HG03097 (cell line): Measurements from ENCODE around the gene PLCD4.
A peak's percentile ranks its signal among the peaks of the same experiment; 100 is the strongest.

Experiments
- ATAC-seq: cut with Tn5 transposase; IDR thresholded peaks from one replicate; pipeline ENCODE4 v1.9.1; 2021; ENCODE audit not compliant: unreplicated experiment, low FRiP score

Gene PLCD4

GRCh38 chr2:218618102-218618860 lies 10.6 kb downstream of the PLCD4 start:
- ATAC-seq, result no peak

DNA sequence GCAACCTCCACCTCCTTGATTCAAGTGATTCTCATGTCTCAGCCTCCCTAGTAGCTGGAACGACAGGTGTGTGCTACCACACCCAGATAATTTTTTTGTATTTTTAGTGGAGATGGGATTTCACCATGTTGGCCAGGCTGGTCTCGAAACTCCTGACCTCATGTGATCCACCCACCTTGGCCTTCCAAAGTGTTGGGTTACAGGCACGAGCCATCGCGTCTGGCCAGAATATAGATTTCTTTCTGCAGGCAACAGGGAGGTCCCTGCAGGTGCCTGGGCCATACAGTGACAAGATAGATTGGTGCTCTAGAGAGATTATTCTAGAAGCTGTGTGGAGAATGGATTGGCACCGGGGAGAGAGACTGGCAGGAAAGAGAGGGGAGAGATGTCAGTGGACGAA lies 13.3 kb downstream of the PLCD4 start:
- no peak for ATAC-seq

DNA sequence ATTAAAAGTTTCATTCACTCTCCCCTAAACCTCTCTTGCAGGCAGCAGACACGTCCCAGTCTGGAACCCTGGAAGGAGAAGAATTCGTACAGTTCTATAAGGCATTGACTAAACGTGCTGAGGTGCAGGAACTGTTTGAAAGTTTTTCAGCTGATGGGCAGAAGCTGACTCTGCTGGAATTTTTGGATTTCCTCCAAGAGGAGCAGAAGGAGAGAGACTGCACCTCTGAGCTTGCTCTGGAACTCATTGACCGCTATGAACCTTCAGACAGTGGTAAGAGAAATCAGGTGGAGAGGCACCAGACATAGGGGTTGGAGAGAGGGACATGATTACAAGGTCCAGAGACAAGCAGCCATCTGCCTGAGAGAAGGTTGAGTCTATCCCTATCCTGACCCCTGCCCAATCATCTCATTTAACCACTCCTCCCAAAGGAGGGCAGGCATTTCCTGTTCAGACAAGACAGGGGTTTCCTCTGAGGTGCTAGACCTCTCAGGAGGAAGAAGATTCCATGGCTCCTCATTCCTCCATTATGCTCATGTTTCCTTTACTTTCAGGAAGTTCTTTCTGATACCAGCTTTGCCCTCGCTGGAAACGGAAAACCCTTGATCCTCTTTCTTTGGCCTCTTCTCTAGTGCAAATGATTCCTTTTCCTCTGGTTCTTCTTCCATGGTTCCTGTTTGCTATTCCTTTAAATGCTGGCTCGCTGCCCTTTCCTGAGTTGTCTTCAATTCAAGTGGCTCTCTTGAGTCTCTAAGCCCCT lies 15.1 kb downstream of the PLCD4 start:
- ATAC-seq, result no peak

- ATAC-seq, result no peak
These were observed 15.6 kb downstream of the PLCD4 start for GRCh38 chr2:218623366-218623705.

- ATAC-seq, result no peak
These were observed 18.7 kb downstream of the PLCD4 start for GRCh38 chr2:218626369-218626768.

DNA sequence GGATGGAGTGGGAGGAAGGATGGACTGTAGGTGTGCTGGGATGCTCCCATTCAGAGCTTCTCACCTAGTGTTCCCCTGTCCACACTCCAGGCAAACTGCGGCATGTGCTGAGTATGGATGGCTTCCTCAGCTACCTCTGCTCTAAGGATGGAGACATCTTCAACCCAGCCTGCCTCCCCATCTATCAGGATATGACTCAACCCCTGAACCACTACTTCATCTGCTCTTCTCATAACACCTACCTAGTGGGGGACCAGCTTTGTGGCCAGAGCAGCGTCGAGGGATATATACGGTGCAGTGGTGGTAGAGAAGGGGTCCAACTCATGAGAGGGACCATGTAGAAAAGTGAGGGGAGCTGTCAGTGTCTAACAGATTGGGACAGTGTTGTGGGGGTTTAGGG lies 20.2 kb downstream of the PLCD4 start:
- no peak for ATAC-seq

DNA sequence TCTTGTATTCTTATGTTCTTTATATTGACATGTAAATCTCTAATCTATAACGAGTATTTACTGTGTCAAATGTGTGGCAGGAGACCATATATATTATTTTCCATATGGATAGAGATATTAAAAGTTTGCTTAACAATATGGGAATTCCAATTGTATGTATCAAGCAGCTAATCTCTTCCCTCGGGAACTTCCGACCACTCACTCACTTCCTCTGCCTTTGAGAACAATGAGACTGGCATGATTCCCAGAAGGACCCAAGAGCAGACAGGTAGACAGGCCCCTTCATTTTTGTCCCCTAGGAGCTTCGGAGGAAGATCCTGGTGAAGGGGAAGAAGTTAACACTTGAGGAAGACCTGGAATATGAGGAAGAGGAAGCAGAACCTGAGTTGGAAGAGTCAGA lies 24.1 kb downstream of the PLCD4 start:
- ATAC-seq, result no peak

GRCh38 chr2:218635719-218636118 lies 28.0 kb downstream of the PLCD4 start:
- ATAC-seq, result no peak

GRCh38 chr2:218638372-218638771 lies 30.7 kb downstream of the PLCD4 start:
- ATAC-seq, result no peak

GRCh38 chr2:218642121-218642656 lies 34.5 kb downstream of the PLCD4 start:
- no peak for ATAC-seq

GRCh38 chr2:218642786-218643185 lies 35.1 kb downstream of the PLCD4 start:
- ATAC-seq, result no peak

DNA sequence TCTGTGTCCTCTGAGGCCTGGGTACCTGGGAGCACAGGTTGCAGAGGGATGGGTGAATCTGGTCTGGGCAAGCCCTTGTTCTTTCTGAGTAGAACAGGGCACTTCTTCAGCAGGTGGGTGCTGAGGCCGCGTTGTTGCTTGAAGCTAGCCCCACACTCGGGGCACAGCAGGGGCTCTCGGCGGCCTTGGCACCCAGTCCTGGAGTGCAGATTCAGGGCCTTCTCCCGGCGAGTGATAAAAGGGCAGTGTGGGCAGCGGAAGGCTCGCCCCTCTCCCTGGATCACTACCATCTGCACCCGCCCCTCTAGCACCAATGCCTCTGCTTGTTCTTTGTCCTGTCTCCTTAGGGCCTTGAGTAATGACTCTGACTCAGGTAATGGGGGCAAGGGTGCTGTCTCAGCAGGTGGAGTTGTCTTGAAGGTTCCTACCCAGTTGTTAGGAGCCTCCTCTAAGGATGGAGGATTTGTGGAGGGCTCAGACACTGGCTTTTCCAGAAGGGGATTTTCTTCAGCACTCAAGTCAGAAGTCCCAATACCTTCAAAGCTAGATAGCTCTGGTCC lies 36.1 kb downstream of the PLCD4 start:
- ATAC-seq, result no peak

DNA sequence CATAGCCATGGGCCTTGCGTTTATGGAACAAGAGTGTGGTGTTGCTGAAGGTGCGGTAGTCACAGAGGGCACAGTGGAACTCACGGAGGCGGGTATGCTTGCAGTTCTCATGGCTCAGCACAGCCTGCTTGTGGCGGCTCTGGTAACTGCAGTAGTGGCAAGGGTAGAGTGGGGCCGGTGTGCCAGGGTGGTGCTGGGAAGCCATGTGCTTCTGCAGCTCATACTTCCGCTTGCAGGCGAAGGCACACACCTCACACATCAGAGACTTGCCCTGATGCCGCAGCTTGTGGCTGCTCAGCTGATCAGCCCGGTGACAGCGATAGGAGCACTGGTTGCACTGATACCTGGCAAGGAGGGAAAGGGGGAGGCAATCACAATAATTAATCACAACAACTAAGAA lies 37.0 kb downstream of the PLCD4 start:
- no peak for ATAC-seq

- no peak for ATAC-seq
These were observed 37.4 kb downstream of the PLCD4 start for GRCh38 chr2:218645126-218645525.

DNA sequence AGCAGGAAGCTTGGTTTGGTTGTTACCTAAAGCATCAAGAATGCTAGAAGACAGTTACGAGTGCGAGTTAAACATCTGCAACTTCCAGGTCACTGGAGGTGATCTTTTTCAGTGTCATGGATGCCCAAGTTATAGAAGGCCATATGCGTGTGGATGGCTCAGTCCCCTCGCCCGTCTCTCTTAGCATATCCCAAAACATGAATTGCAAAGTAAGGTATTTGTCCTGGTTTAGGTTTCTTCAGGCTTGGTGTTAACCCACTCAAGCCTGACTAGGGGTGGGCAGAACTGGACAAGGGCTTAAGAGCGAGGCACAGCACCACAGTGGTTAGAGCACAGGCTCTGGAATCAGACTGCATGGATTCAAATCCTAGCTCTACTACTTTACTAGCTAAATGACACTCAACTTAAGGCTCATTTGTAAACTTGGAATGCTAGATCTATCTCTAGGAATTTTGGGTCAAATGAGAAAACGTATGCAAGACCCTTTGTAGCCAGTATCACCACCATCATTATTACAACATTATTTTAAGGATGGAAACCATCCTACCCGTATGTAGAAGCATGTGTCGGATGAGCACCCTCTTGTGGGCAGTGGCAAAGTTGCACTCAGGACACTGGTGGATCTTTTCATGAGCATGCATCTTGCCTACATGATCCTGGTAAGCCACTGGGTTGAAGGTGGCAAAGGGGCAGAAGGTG lies 40.5 kb downstream of the PLCD4 start:
- no peak for ATAC-seq

DNA sequence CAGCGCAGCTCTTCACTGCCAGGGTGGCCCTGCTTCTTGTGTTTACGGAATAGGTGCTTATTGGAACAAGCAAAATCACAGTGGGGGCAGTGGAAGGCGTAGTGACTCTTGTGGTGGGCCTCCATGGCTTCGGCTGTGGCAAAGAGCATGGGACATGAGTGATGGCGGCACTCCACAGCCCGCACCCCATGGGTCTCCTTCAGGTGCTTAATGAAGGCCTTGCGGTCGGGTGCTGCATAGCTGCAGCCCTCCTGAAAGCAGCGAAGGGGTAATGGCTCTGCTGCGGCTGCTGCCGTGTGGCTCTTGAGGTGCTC lies 41.0 kb downstream of the PLCD4 start:
- no peak for ATAC-seq

DNA sequence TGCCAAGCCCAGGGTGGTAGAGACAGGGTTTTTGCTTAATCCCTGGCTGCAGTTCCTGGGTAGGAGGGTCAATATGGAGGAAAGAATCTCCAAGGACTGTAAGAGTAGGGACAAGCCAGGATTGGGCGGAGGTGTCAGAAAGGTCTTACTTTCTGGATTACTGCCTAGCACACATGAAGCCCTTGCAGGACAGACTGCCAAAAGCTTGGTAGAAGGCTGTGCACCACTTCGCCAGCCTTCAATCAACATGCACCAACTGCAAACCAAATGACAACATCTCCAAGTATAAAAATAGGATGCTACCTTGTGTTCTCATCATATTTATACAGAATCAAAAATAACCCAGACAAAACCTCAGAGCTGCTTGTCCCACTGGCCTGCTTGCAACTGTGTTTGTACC lies 48.1 kb downstream of the PLCD4 start:
- ATAC-seq, result no peak

DNA sequence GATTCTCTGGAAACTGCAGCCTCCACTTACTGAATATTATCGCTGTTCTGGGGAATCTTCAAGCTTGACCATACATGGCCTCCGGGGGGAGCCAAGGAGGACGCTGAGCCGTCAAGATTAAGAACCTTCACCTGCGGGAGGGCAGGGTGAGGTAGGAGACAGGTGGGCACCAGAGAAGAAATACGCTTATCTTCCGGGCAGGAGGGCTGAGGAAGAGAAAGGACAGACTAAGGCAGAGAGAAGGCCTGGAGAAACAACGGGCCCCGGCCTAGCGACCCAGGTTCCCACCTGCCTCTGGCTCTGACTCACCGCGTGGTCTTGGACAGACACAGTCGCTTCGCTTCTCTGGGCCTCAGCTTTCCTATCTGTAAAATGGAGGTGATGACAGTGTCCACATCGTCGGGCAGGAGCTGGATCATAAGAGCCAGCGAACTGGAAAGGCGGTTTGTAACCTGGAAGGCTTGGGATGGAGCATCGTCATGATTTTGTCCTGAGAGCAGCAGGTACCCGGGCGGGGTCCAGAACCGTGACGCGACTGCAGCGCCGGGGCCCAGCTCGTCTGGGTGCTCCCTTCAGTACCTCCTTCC lies 51.1 kb downstream of the PLCD4 start:
- ATAC-seq, result peak; percentile 17

DNA sequence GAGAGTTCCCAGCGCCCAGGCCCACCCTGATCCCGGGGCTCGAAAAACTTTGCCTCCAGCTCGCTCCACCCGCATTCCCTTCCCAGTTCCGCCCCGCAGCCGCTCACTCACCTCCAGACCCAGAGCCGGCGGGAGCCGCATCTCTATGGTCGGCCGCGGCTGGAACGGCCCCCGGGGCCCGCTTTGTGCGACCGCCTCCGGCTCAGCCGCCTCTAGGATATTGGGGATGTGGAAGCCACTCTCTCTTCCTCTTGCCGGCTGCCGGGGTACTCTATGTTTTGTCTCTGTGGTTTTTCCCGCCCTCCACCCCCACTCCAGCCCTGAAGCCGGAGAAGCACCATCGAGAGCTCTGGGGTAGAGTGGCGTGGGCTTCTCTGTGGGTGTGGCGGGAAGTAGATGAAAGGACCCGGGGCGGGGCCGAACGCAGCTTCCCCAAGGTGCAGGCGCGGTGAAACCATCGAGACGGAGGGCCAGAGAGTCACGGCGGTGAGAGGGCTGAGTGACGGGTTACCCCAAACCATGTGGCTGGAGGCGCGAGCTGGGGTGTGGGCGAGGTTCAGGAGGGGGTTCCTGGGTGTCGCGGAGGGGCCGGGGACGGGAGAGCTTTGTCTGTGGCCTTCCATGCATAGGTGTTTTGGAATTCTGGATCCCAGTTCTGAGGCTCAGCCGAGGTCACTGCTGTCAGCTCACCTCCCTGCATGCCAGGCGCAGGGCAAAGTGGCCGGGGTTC lies 51.7 kb downstream of the PLCD4 start, which contains the start of the genes BCS1L and ZNF142:
Gene BCS1L, plus strand, starts transcription at position 426 of the 730 bp plus-strand sequence. CDS start 1,305 bp downstream, outside the sequence.
Gene ZNF142, minus strand, starts transcription at position 366 of the 730 bp plus-strand sequence. CDS start 3,194 bp downstream, outside the sequence.
- peak; percentile 94 for ATAC-seq

- ATAC-seq, result no peak
These were observed 52.3 kb downstream of the PLCD4 start for GRCh38 chr2:218659988-218660358.
